GM12873 (cell line): ENCODE results near the gene LHX2.

Experiments used
- CTCF ChIP-seq: IDR thresholded peaks from 2 replicates; pipeline ENCODE4 v1.5.1; 2012; ENCODE audit warnings: low read depth, mild to moderate bottlenecking, moderate library complexity, low read length, control low read depth; ENCODE audit not compliant: insufficient read depth; ENCODE audit errors: missing control alignments

The LHX2 gene

GRCh38 chr9:124000784-124001457 is 10.6 kb upstream of the LHX2 start:
- TF ChIP-seq CTCF = no peak

GRCh38 chr9:124001458-124001799 is 10.1 kb upstream of the LHX2 start:
- no peak for TF ChIP-seq CTCF

- no peak for TF ChIP-seq CTCF
These were observed 9.6 kb upstream of the LHX2 start for GRCh38 chr9:124001866-124002525.

- TF ChIP-seq CTCF = no peak
These were observed 7.8 kb upstream of the LHX2 start for GRCh38 chr9:124003636-124004349.

GRCh38 chr9:124004593-124004992 is 7.0 kb upstream of the LHX2 start:
- TF ChIP-seq CTCF = no peak

GRCh38 chr9:124005029-124005771 is 6.4 kb upstream of the LHX2 start:
- no peak for TF ChIP-seq CTCF
